ENCODE measurements around the gene GLDN.
A peak's percentile ranks its signal among the peaks of the same experiment; 100 is the strongest.

GLDN gene

GRCh38 chr15:51341366-51342226, at the start of gene GLDN:
GLDN (plus strand) TSS chr15:51341655; CDS start chr15:51341685, 30 bp downstream.
- no peak for TF ChIP-seq CTCF (IDR thresholded peaks at IDR 0.05; ENCODE audit: low read depth, low read length)
- Histone ChIP-seq H3K36me3 (no peaks in the 10 kb centered on the region), H3K4me3 (ENCODE audit: low read depth, low read length) (peak within 1 kb of the TSS; percentile 34), H3K9me3 (ENCODE audit: severe bottlenecking) (no peaks in the 10 kb centered on the region), H3K27me3 (ENCODE audit: insufficient read depth, low read depth, severe bottlenecking) (no peaks in the 10 kb centered on the region), H3K27ac (no peak within 1 kb of the TSS)
- DNase-seq: peak; percentile 14

- DNase-seq: no peak
- no peaks in the 10 kb centered on the region for H3K27me3 ChIP-seq (ENCODE audit: insufficient read depth, low read depth, severe bottlenecking)
- no peaks in the 10 kb centered on the region for H3K9me3 ChIP-seq (ENCODE audit: severe bottlenecking)
- no peak overlapping the region for H3K4me3 ChIP-seq (ENCODE audit: low read depth, low read length)
- no peak for TF ChIP-seq CTCF (IDR thresholded peaks at IDR 0.05; ENCODE audit: low read depth, low read length)
- H3K36me3 ChIP-seq: no peaks in the 10 kb centered on the region
- no peak overlapping the region for H3K27ac ChIP-seq
These were observed 42.8 kb upstream of the GLDN start for GRCh38 chr15:51298620-51299019.

GRCh38 chr15:51299187-51300015, 42.1 kb upstream of the GLDN start:
- no peak overlapping the region for H3K4me3 ChIP-seq (ENCODE audit: low read depth, low read length)
- H3K27ac ChIP-seq: no peak overlapping the region
- H3K27me3 ChIP-seq (ENCODE audit: insufficient read depth, low read depth, severe bottlenecking): no peaks in the 10 kb centered on the region
- no peak for TF ChIP-seq CTCF (IDR thresholded peaks at IDR 0.05; ENCODE audit: low read depth, low read length)
- no peak for DNase-seq
- no peaks in the 10 kb centered on the region for H3K36me3 ChIP-seq
- H3K9me3 ChIP-seq (ENCODE audit: severe bottlenecking): no peaks in the 10 kb centered on the region

- Histone ChIP-seq H3K27ac (no peak overlapping the region), H3K4me3 (ENCODE audit: low read depth, low read length) (no peak overlapping the region), H3K36me3 (no peaks in the 10 kb centered on the region), H3K9me3 (ENCODE audit: severe bottlenecking) (no peaks in the 10 kb centered on the region), H3K27me3 (ENCODE audit: insufficient read depth, low read depth, severe bottlenecking) (no peaks in the 10 kb centered on the region)
- no peak for TF ChIP-seq CTCF (IDR thresholded peaks at IDR 0.05; ENCODE audit: low read depth, low read length)
- no peak for DNase-seq
These were observed 39.0 kb upstream of the GLDN start for GRCh38 chr15:51302480-51302879.

GRCh38 chr15:51303462-51303980, 37.9 kb upstream of the GLDN start:
- DNase-seq: no peak
- TF ChIP-seq CTCF (IDR thresholded peaks at IDR 0.05; ENCODE audit: low read depth, low read length): no peak
- H3K27me3 ChIP-seq (ENCODE audit: insufficient read depth, low read depth, severe bottlenecking): no peaks in the 10 kb centered on the region

More at GRCh38 chr15:51303462-51303980, 37.9 kb upstream of the GLDN start:
- Histone ChIP-seq H3K27ac (peak overlapping the region; percentile 37; the same call in 1 of the 2 replicates), H3K36me3 (no peaks in the 10 kb centered on the region), H3K9me3 (ENCODE audit: severe bottlenecking) (no peaks in the 10 kb centered on the region), H3K4me3 (ENCODE audit: low read depth, low read length) (no peak overlapping the region)

Measured in WERI-Rb-1 (cell line).